Epithelial cell of alveolus of lung (primary cell): Measurements from ENCODE around the gene DZIP3. TPM values are rescaled to one million over a fixed set of nuclear protein-coding genes. Genes with fewer than 3 reads are reported as not detected.

Experiments used
- total RNA-seq: library from RNA; depleted of rRNA; stranded (reverse); fragments of >200 nt; gene quantifications from 2 replicates; pipeline ENCODE4 v1.2.1, GENCODE V29; 2015

Gene DZIP3, protein sequence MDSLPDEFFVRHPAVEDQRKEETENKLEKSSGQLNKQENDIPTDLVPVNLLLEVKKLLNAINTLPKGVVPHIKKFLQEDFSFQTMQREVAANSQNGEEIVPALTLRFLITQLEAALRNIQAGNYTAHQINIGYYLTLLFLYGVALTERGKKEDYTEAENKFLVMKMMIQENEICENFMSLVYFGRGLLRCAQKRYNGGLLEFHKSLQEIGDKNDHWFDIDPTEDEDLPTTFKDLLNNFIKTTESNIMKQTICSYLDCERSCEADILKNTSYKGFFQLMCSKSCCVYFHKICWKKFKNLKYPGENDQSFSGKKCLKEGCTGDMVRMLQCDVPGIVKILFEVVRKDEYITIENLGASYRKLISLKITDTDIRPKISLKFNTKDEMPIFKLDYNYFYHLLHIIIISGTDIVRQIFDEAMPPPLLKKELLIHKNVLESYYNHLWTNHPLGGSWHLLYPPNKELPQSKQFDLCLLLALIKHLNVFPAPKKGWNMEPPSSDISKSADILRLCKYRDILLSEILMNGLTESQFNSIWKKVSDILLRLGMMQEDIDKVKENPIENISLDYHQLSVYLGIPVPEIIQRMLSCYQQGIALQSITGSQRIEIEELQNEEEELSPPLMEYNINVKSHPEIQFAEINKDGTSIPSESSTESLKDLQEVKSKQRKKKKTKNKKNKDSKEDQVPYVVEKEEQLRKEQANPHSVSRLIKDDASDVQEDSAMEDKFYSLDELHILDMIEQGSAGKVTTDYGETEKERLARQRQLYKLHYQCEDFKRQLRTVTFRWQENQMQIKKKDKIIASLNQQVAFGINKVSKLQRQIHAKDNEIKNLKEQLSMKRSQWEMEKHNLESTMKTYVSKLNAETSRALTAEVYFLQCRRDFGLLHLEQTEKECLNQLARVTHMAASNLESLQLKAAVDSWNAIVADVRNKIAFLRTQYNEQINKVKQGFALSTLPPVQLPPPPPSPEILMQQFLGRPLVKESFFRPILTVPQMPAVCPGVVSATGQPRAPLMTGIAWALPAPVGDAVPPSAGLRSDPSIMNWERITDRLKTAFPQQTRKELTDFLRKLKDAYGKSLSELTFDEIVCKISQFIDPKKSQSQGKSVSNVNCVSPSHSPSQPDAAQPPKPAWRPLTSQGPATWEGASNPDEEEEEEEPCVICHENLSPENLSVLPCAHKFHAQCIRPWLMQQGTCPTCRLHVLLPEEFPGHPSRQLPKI
- total RNA-seq, result 7.1 and 11.3 TPM in 2 replicates

DNA sequence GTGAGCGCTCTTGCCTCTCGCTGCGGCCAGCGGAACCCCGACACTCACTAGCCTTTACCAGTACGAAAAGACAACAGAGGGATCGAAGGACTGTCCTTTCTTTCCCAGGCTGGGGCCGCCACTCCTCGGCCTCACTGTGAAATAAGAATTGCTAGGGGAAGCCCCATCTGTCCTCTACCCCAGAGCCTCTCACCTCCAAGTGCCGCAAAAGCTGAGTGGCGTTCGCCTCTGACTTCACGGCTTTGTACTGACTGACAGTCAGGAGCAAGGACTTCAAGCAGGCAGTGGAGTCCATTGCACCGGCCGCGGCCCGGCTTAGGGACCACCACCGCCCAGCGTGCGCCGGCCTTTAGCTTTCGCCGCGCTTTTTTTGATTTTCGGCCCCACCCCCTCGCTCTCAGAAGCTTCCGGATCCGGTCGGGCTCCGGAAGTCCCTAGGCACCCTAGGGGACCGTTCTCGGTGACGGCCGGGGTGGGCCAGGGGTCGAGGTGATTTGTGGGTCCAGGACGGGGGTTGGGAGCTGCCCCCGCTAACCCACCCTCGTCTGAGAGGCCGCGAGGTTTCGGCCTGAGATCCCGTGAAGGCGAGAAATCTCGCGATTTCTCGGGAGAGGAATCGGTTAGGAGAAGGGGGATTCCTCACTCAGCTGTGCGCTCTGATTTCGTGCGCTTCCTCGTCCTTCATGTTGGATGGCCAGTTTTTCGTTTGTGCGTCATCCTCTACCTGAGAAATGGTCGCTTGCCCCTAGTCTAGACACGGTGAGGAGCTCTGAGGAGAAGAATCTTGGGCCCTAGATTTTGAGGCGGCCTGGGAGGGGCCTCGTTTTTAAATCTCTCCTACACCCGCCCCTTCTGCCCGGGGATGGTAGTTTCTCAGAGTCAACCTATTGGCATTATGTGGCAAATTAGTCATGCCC, at the start of gene DZIP3, which contains the start of gene CIP2A:
Gene DZIP3 (plus strand): TSS at position 642 of the 917 bp plus-strand sequence. CDS start 15,685 bp downstream, outside the sequence.
Gene CIP2A (minus strand): TSS at position 358 of the 917 bp plus-strand sequence. CDS start 63 bp downstream, at position 295.

Other genes starting within 250 kb of the DZIP3 start
- gene MYH15, start 79.1 kb upstream of the DZIP3 start, total RNA-seq, result 0.08 and 0.26 TPM in 2 replicates
- 6.7 and 16.9 TPM in 2 replicates for gene CIP2A, start 284 bp upstream of the DZIP3 start, total RNA-seq
- not detected in 2 replicates for gene RETNLB, start 167.7 kb downstream of the DZIP3 start, total RNA-seq
- gene TRAT1, start 233.1 kb downstream of the DZIP3 start, total RNA-seq, result not detected in 2 replicates